ENCODE measurements around the gene ELOB.

GRCh38 chr16:2809149-2809760, 32.2 kb upstream of the ELOB start:
- TF ChIP-seq POLR2AphosphoS5 (IDR thresholded peaks at IDR 0.05; ENCODE audit: low read depth, low read length) = no peak
- TF ChIP-seq POLR2A (IDR thresholded peaks at IDR 0.05; ENCODE audit: low read depth, low read length) = no peak
